GM18861 (cell line): ENCODE measurements around the gene IFIT2.

Experiments used
- ATAC-seq: cut with Tn5 transposase; IDR thresholded peaks from one replicate; pipeline ENCODE4 v1.9.1; 2021; ENCODE audit not compliant: unreplicated experiment

IFIT2 gene

DNA sequence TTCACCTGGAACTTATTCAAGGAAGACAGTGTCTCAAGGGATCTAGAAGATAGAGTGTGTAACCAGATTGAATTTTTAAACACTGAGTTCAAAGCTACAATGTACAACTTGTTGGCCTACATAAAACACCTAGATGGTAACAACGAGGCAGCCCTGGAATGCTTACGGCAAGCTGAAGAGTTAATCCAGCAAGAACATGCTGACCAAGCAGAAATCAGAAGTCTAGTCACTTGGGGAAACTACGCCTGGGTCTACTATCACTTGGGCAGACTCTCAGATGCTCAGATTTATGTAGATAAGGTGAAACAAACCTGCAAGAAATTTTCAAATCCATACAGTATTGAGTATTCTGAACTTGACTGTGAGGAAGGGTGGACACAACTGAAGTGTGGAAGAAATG is 36.9 kb downstream of the IFIT2 start:
- ATAC-seq, result no peak

DNA sequence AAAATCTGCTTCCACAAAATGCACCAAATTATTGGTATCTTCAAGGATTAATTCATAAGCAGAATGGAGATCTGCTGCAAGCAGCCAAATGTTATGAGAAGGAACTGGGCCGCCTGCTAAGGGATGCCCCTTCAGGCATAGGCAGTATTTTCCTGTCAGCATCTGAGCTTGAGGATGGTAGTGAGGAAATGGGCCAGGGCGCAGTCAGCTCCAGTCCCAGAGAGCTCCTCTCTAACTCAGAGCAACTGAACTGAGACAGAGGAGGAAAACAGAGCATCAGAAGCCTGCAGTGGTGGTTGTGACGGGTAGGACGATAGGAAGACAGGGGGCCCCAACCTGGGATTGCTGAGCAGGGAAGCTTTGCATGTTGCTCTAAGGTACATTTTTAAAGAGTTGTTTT is 38.0 kb downstream of the IFIT2 start:
- no peak for ATAC-seq

GRCh38 chr10:89341649-89342048 is 39.8 kb downstream of the IFIT2 start:
- ATAC-seq, result no peak

DNA sequence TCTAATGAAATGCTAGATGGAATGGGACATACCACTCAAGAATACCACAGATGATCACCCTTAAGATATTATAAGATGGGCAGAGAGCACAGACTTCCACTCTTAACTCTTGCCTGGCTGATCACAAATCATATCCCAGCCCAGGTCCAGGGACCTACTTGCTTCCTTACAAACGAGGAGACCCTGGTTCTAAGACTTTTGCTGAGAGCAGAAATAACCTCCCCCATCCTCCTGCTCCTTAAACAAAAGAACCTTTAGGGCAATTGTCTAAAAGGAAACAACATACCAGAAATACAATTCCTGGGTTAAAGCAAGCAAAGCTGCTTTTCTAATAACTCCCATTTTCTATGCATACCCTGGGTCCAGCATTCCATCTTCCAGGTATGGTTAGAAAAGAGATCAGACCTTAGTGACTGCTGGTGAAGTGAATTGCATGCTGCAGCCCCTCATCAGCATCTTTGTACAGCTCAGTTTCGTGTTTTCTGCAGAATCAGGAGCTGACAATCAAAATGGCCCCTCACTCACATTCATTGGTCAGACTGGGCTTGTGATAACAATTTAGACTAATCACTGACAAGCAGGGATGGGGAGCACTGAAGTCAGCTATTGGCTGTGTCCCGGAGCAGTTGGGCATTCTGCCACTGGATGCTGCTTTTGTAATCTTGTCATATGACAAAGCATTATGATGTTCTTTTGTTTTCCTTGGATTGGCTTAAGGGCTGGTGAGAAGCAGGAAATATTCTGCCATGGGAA is 40.5 kb downstream of the IFIT2 start:
- ATAC-seq, result no peak

- no peak for ATAC-seq
These were observed 41.4 kb downstream of the IFIT2 start for GRCh38 chr10:89343089-89343767.

DNA sequence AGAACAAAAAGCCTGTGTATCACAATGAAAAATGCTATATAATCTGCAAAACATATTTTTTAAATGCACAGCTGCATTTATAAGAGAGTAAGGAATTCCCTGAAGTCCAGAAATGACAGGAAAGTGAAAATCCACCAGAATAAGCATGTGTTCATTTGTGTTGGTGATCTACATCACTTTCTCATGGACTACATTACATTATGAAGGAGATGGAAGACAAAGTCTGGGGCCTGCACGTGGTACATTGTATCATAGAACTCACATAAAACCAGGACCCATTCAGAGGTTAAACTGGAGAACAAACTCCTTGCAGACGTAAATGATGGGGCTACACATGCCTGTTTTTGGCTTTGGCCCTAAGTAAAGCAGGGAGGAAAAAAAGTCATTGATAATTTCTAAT is 42.3 kb downstream of the IFIT2 start:
- no peak for ATAC-seq

- ATAC-seq, result no peak
These were observed 43.6 kb downstream of the IFIT2 start for GRCh38 chr10:89345367-89346000.

DNA sequence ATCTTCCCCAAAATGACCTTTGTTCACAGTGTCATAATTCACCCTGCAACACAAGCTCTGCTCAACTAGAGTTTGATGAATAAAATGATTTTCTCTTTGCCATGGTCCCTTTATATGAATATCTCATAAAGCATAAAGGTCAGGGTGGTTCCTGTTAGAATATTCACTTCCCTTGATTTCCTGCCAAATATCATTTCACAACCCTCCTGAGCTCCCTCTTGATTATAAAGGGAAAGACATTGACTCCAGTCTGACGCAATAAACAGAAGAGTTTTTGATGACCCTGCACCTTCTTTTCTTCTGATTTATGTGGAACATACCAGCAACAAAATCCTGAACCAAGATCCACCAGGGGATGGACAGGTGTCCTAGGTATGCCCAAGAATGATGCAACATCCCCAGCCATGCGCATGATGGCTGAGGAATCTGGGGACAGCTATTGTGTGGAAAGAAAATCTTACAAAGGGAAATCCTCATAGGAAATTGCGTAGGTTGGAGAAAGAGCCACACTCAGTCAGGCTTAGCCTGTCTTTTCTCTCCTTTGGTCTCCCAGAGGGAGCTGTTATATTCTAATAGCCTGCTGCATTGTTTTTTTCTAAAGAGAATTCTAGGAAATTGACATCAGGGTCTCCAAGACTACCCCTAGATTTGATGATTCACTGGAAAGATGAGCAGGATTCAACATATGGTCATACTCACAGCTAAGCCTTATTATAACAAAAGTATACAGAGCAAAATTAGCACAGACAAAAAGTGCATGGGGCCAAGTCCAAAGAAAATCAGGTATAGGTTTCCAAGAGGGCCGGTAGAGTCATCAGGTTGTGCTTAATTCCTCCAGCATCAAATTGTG is 44.8 kb downstream of the IFIT2 start:
- no peak for ATAC-seq

- no peak for ATAC-seq
These were observed 46.0 kb downstream of the IFIT2 start for GRCh38 chr10:89347701-89348457.

- ATAC-seq, result no peak
These were observed 46.6 kb downstream of the IFIT2 start for GRCh38 chr10:89348481-89348880.

DNA sequence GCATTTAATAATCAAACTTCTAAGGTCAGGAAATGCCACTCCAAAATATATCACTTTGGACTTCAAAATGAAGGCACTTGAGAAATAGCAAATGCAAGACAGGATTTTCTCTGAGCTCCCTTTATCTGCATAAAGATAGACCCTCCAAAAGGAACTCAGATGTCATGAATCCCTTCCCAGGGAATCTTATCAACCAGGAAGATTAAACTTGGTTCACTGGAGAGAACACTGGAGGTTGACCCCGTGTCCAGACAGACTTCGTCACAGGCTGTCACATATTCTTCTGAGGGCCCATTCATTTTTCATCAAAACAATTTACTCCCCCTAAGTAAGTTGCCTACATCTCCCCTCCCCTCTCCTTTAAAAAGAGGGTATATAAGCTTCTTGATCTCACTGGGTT is 47.1 kb downstream of the IFIT2 start:
- ATAC-seq, result no peak

DNA sequence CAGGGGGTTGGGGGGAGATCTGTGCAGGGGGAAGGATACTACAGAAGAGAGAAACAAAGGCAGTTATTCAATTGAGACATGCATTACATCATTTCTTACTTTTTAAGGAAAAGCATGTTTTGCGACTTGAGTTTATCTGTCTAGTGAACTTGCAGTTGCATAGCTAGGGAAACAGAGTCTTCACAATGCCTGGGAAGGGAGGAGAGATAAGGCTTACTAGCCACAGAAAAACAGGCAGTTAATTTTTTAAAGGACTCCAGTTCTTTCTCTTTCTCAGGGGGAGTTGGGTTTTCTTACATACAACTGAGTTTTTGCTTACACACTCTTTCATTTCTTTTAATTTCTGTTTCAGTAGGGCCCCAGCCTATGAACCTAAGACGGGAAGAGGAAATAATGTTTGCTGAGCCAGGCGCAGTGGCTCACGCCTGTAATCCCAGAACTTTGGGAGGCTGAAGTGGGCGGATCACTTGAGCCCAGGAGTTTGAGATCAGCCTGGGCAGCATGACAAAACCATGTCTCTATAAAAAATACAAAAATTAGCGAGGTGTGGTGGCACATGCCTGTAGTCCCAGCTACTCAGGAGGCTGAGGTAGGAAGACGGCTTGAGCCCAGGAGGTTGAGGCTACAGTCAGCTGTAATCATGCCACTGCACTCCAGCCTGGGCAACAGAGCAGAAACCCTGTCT is 48.9 kb downstream of the IFIT2 start:
- peak; percentile 9 for ATAC-seq

DNA sequence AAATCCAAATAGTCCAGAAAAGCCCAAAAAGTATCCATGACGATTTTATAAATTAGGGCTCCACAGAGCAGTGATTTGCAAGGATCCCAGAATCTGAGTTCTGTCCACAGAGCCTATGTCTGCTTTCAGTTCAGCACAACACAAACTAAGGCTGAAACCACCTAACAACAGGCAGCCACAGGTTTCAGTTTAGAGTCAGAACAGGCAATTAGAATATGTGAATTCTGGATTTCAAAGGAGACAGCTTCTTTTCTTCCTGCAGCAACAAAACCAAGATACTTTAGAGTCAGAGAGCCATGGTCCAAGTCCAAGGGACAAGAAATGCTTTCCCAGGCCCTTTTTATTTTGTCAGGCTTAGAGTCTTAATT is 49.5 kb downstream of the IFIT2 start:
- peak; percentile 55 for ATAC-seq

DNA sequence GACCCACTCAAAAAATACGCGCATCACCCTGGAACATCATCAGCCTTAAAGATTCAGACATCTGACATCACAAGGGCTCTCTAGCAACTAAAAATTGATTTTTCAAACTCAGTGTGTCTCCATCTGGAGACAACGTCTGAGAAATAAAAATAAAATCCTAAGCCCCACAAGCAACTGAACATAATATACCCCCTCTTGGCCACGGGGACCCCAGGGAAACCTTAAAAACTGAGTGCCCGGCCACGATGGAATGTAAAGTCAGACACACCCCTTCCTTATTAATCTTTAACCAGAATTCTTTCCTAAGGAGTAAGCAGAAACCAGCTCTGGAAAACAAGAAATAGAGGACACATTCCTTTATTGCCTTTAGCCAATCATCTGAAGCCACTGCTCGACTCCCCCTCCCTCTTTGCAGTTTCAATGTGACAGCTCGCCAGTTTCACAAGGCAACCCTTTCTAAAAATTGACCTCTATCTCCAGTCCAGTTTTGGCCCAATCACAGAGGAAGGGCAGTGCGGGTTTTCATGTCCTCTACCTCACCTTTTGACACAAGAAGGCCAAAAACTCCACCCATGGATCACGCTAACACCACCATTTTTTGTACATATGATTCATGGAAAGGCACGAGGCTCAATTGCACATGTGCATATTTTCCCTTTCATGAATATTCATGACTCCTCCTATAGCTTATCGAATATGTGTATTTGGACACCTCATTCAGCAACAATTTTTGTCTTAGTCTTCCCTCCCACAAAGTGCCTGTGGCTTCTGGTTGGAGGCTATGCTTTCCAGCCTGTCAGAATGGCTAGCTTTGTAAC is 50.1 kb downstream of the IFIT2 start:
- ATAC-seq, result peak; percentile 34

DNA sequence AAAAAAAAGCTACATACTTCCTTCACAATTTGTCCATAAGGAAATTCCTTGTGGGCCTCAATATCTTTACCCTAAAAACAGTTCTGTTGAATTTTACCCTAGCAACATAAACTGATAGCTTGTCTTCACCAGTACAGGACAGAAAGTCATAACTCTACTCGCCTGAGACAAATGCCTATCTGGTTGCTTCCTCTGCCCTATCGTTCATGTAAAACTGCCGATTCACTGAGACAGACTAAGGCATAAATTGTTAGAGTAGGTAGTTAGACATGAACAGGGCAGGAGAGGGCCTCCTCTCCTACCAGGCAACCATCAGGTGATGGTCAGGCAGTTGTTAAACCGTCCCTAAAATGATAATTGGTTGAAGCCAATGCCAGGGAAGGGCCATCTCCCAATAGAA is 51.0 kb downstream of the IFIT2 start:
- no peak for ATAC-seq

DNA sequence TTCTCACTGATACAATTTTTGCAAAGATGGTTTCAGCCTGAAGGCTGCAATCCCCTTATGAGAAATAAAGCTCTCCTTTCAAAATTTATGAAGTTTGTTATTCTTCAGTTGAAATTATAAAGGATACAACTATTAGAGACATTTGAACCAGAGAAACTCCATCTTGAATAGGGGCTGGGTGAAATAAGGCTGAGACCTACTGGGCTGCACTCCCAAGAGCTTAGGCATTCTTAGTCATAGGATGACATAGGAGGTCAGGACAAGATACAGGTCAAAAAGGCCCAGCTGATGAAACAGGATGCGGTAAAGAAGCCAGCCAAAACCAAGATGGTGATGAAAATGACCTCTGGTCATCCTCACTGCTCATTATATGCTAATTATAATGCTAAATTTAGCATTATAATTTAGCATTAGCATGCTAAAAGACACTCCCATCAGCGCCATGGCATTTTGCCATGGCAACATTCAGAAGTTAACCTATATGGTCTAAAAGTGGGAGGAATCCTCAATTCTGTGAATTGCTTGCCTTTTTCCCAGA is 53.6 kb downstream of the IFIT2 start:
- no peak for ATAC-seq

GRCh38 chr10:89357096-89357495 is 55.2 kb downstream of the IFIT2 start:
- ATAC-seq, result no peak

DNA sequence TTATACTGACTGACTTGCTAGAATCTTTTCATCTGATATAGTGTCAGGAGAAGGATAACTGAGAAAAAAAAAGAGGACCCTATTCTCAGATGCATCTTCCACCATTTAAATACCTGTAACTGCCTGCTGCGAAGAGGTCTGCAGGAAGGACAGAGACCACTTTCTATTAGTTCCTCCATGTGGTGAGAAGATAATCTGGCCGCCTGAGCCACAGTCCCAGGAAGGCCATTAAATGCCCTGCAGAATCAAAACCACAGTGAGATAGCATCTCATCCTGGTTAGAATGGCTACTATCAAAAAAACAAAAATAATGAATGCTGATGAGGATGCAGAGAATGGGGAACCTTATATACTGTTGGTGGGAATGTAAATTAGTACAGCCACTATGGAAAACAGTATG is 56.1 kb downstream of the IFIT2 start:
- no peak for ATAC-seq
